PC-9 (cell line): ENCODE measurements around the gene SIDT1. TPM values are rescaled to one million over a fixed set of nuclear protein-coding genes. Genes with fewer than 3 reads are reported as not detected.

ENCODE experiments used
- BruUV-seq: library from RNA; stranded (reverse); fragments of 400-500 nt; replicated peaks from 2 replicates; lab custom pipeline; 2021; lab: Mats Ljungman, UMichigan
- CTCF ChIA-PET: fragments of 300-600 bp; sonication (Branson Sonifier 250); formaldehyde crosslinking; loops from one replicate; lab custom pipeline; 2022; ENCODE audit warnings: antibody characterized with exemption; lab: Charles Lee
- POLR2A ChIA-PET: fragments of 300-600 bp; sonication (Branson Sonifier 250); formaldehyde crosslinking; loops from one replicate; lab custom pipeline; 2022; ENCODE audit warnings: antibody characterized with exemption; ENCODE audit not compliant: unreplicated experiment; lab: Charles Lee
- DNase-seq, 2 experiments: peaks; one replicate each; pipeline versions ENCODE4 v3.0.0 to v3.0.0-alpha.2; 2015 to 2022; ENCODE audit warnings: mixed read lengths in 1 of 2
- H2AFZ ChIP-seq: fragments of 200-600 bp; sonication (generic); 2 replicates; pipeline ENCODE4 v1.8.1; 2017; ENCODE audit warnings: antibody characterized with exemption
- H3F3A ChIP-seq: fragments of 200-600 bp; sonication (generic); 2 replicates; pipeline ENCODE4 v1.8.1; 2017; ENCODE audit warnings: antibody characterized with exemption, mild to moderate bottlenecking, low read depth; ENCODE audit not compliant: insufficient read depth
- H3K27ac ChIP-seq: fragments of 200-600 bp; sonication (generic); 2 replicates; pipeline ENCODE4 v1.6.1; 2016; ENCODE audit warnings: mixed run types
- H3K27me3 ChIP-seq: fragments of 200-600 bp; sonication (generic); 2 replicates; pipeline ENCODE4 v1.6.1; 2016; ENCODE audit warnings: low read depth, mixed run types; ENCODE audit not compliant: insufficient read depth
- H3K36me3 ChIP-seq: fragments of 200-600 bp; sonication (generic); 2 replicates; pipeline ENCODE4 v1.6.1; 2016; ENCODE audit warnings: low read depth, mixed run types
- H3K4me1 ChIP-seq: fragments of 200-600 bp; sonication (generic); replicated peaks from 2 replicates; pipeline ENCODE4 v1.6.1; 2016; ENCODE audit warnings: mixed run types; ENCODE audit not compliant: insufficient read depth
- H3K4me2 ChIP-seq: fragments of 200-600 bp; sonication (generic); 2 replicates; pipeline ENCODE4 v1.6.1; 2017; ENCODE audit warnings: mixed run types
- H3K4me3 ChIP-seq: fragments of 200-600 bp; sonication (generic); 2 replicates; pipeline ENCODE4 v1.6.1; 2016; ENCODE audit warnings: mixed run types
- H3K79me2 ChIP-seq: fragments of 200-600 bp; sonication (generic); 2 replicates; pipeline ENCODE4 v1.6.1; 2017; ENCODE audit warnings: low read depth, mixed run types
- H3K9me2 ChIP-seq: fragments of 200-600 bp; sonication (generic); 2 replicates; pipeline ENCODE4 v1.8.1; 2017; ENCODE audit warnings: mild to moderate bottlenecking; ENCODE audit not compliant: insufficient read depth
- H3K9me3 ChIP-seq: fragments of 200-600 bp; sonication (generic); 2 replicates; pipeline ENCODE4 v1.8.1; 2016; ENCODE audit warnings: low read depth; ENCODE audit not compliant: insufficient read depth
- H4K20me1 ChIP-seq: fragments of 200-600 bp; sonication (generic); 2 replicates; pipeline ENCODE4 v1.8.1; 2017; ENCODE audit not compliant: insufficient read depth
- CTCF ChIP-seq: fragments of 200-600 bp; sonication (generic); conservative IDR thresholded peaks from 2 replicates; pipeline ENCODE4 v1.6.1; 2017; ENCODE audit warnings: mixed run types, antibody characterized with exemption, mild to moderate bottlenecking, moderate library complexity
- EZH2 ChIP-seq: fragments of 200-600 bp; sonication (generic); IDR thresholded peaks from 2 replicates; pipeline ENCODE4 v1.8.0; 2017; ENCODE audit warnings: antibody characterized with exemption, low read depth
- intact Hi-C: fragments of 100-400 bp; cut with micrococcal nuclease; formaldehyde crosslinking; loops from one replicate; pipeline ENCODE4 v1.10.0; 2022; ENCODE audit not compliant: unreplicated experiment
- total RNA-seq: library from RNA; stranded (reverse); gene quantifications from 2 replicates; pipeline ENCODE4 v1.2.3, GENCODE V29; 2021

Gene SIDT1
- total RNA-seq, 1 experiment from 2014 or later = 1.2 TPM

GRCh38 chr3:113516115-113516505 is 16.2 kb upstream of the SIDT1 start:
- intact Hi-C loops = no loop called here
- POLR2A ChIA-PET = interaction anchor here (0.6 to 1.1 kb wide), 7 partner anchors 61 to 1137 kb away, joined by 3 to 12 read pairs (median 4); partner anchors contain the start of gene GTPBP8
- Histone ChIP-seq H3K4me2 (peak overlapping the region; percentile 96), H3K4me3 (peak overlapping the region; percentile 87), H3K79me2 (peaks cover 33% of the 10 kb centered on the region), H3K27me3 (no peaks in the 10 kb centered on the region), H3K9me3 (no peaks in the 10 kb centered on the region), H4K20me1 (no peaks in the 10 kb centered on the region), H2AFZ (peak overlapping the region; percentile 86), H3K36me3 (no peaks in the 10 kb centered on the region), H3K27ac (peak overlapping the region; percentile 64), H3K9me2 (no peaks in the 10 kb centered on the region), H3K4me1 (peaks cover 17% of the 10 kb centered on the region; the same call in 1 of the 2 replicates), H3F3A (peaks cover 12% of the 10 kb centered on the region)
- CTCF ChIA-PET = interaction anchor here (0.5 to 1.1 kb wide), 7 partner anchors 18 to 414 kb away, joined by 3 to 10 read pairs (median 4); no protein-coding TSS in a partner anchor
- DNase-seq = no peak
- BruUV-seq = no TSS peak
- TF ChIP-seq CTCF (no peak; the same call in 1 of the 2 replicates), EZH2 (no peak)

- DNase-seq = no peak
- POLR2A ChIA-PET = no interaction called here
Observed at GRCh38 chr3:113521981-113522380, 10.4 kb upstream of the SIDT1 start.

GRCh38 chr3:113523241-113523640 is 9.1 kb upstream of the SIDT1 start:
- Histone ChIP-seq H3K4me2 (no peak overlapping the region), H3K4me1 (peaks cover 8% of the 10 kb centered on the region), H3K4me3 (no peak overlapping the region), H2AFZ (no peak overlapping the region), H3K9me3 (no peaks in the 10 kb centered on the region), H3K9me2 (no peaks in the 10 kb centered on the region), H3K79me2 (no peaks in the 10 kb centered on the region), H3K27me3 (no peaks in the 10 kb centered on the region), H3F3A (no peaks in the 10 kb centered on the region), H3K36me3 (no peaks in the 10 kb centered on the region), H3K27ac (no peak overlapping the region), H4K20me1 (no peaks in the 10 kb centered on the region)
- POLR2A ChIA-PET = interaction anchor here (0.5 kb wide), 1 partner anchor 949 kb away, joined by 3 read pairs; no protein-coding TSS in a partner anchor
- intact Hi-C loops = no loop called here
- TF ChIP-seq CTCF = no peak
- TF ChIP-seq EZH2 = no peak
- CTCF ChIA-PET = interaction anchor here (0.6 kb wide), 1 partner anchor 157 kb away, joined by 3 read pairs; no protein-coding TSS in a partner anchor
- DNase-seq = no peak
- BruUV-seq = no TSS peak

More at GRCh38 chr3:113521981-113522380, 10.4 kb upstream of the SIDT1 start:
- H3K36me3 ChIP-seq = no peaks in the 10 kb centered on the region
- CTCF ChIA-PET = no interaction called here
- H3K4me3 ChIP-seq = no peak overlapping the region
- TF ChIP-seq CTCF (no peak), EZH2 (no peak)
- H4K20me1 ChIP-seq = no peaks in the 10 kb centered on the region
- BruUV-seq = no TSS peak
- no peak overlapping the region for H3K27ac ChIP-seq
- H3K9me2 ChIP-seq = no peaks in the 10 kb centered on the region
- H3K79me2 ChIP-seq = no peaks in the 10 kb centered on the region
- intact Hi-C loops = no loop called here
- no peak overlapping the region for H3K4me2 ChIP-seq
- H2AFZ ChIP-seq = no peak overlapping the region
- H3K27me3 ChIP-seq = no peaks in the 10 kb centered on the region
- peaks cover 8% of the 10 kb centered on the region for H3K4me1 ChIP-seq
- no peaks in the 10 kb centered on the region for H3F3A ChIP-seq
- H3K9me3 ChIP-seq = no peaks in the 10 kb centered on the region
